SK-N-SH (cell line): ENCODE measurements around the gene USP26.
"Not testable (repeated sequence)": the region's sequence is repeated elsewhere in the genome, so short reads cannot be mapped to it uniquely, and the experiment has no call there.

Source experiments
- CTCF ChIP-seq: fragments of 200-600 bp; sonication (generic); IDR thresholded peaks from 2 replicates; pipeline ENCODE4 v1.6.1; 2017; ENCODE audit warnings: antibody characterized with exemption, mild to moderate bottlenecking, moderate library complexity
- POLR2AphosphoS5 ChIP-seq: IDR thresholded peaks from 2 replicates; pipeline ENCODE4 v1.6.1; 2012; ENCODE audit warnings: low read depth, low read length
- TCF12 ChIP-seq: IDR thresholded peaks from 2 replicates; pipeline ENCODE4 v1.4.0; 2012

GRCh38 chrX:133077856-133078255 lies 19.1 kb downstream of the USP26 start:
- TF ChIP-seq POLR2AphosphoS5, CTCF, TCF12: not testable (repeated sequence)
